ENCODE results near the gene TTLL9. TPM values are rescaled to one million over a fixed set of nuclear protein-coding genes. Genes with fewer than 3 reads are reported as not detected.

Gene TTLL9
- total and polyA plus RNA-seq, 8 donors: 0.15 to 0.43 (median 0.18) TPM; not detected in 5

- Histone ChIP-seq H3K27ac (peak overlapping the region in 1 of 5 donors; percentile 46), H3K4me1 (peaks cover 10 to 36% (median 17%) of the 10 kb centered on the region in 4 donors), H3K4me3 (no peak overlapping the region), H3K36me3 (no peaks in the 10 kb centered on the region), H3K9me3 (no peaks in the 10 kb centered on the region), H3K27me3 (peaks cover 0 to 10% (median 0%) of the 10 kb centered on the region in 3 donors)
- DNase-seq: peak; percentile 65 to 82
- 33 to 47% (median 36%) methylated on average over 11 to 14 of the region's 14 CpGs for WGBS, 5 donors
- intact Hi-C loops (cut with DNase I; ENCODE audit: low total_unique reads): no loop called here
- no peak for TF ChIP-seq EP300 (IDR thresholded peaks at IDR 0.05)
- peak in 2 of 3 donors; percentile 40 to 59 for TF ChIP-seq POLR2AphosphoS5 (IDR thresholded peaks at IDR 0.05)
- no peak for TF ChIP-seq POLR2A (IDR thresholded peaks at IDR 0.05)
- TF ChIP-seq, protein P1, sequence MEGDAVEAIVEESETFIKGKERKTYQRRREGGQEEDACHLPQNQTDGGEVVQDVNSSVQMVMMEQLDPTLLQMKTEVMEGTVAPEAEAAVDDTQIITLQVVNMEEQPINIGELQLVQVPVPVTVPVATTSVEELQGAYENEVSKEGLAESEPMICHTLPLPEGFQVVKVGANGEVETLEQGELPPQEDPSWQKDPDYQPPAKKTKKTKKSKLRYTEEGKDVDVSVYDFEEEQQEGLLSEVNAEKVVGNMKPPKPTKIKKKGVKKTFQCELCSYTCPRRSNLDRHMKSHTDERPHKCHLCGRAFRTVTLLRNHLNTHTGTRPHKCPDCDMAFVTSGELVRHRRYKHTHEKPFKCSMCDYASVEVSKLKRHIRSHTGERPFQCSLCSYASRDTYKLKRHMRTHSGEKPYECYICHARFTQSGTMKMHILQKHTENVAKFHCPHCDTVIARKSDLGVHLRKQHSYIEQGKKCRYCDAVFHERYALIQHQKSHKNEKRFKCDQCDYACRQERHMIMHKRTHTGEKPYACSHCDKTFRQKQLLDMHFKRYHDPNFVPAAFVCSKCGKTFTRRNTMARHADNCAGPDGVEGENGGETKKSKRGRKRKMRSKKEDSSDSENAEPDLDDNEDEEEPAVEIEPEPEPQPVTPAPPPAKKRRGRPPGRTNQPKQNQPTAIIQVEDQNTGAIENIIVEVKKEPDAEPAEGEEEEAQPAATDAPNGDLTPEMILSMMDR (IDR thresholded peaks at IDR 0.05): no peak
These were observed 34.2 kb upstream of the TTLL9 start for GRCh38 chr20:31835977-31836852.

DNA sequence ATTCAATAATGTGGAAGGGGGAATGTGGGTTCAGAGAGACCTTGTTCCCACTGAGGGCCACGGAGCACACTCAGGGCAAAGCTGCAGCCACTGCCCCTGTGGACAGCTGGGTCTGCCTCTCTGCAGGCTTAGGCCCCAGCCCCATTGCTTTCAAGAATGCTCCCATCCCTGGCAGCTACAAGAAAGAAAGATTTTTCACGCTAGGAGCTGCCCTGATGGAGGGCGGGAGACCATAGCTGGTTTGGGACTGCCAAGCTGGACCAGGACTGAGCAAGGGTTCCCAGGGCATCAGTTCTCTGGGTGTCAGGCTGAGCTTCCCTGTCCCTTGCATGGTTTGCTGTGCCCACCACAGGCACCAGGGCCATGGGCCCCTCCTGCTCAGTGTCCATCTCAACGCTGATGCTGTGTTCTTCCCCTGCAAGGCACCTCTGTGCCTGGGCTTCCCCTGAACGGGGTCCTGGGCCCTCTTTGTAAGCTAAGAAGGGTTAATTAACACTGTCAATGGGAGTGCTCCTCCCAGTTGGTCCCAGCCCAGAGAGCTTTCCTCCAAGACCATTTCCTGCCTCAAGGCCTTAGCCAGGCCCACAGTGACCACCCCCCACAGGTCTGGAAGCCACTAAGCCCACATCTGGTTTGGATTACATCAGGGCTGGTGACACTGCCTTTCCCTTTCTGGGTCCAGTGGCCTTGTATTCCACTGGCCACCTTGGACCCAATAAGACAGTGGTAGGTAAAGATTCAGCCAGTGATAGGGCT, 33.4 kb upstream of the TTLL9 start:
- WGBS, 5 donors: 68 to 80% (median 79%) methylated on average over 5 of the region's 5 CpGs
- intact Hi-C loops (cut with DNase I; ENCODE audit: low total_unique reads): no loop called here
- Histone ChIP-seq H3K36me3 (no peaks in the 10 kb centered on the region), H3K27ac (no peak overlapping the region), H3K4me3 (no peak overlapping the region), H3K9me3 (no peaks in the 10 kb centered on the region), H3K27me3 (peaks cover 0 to 7% (median 0%) of the 10 kb centered on the region in 3 donors), H3K4me1 (peaks cover 12 to 40% (median 21%) of the 10 kb centered on the region in 4 donors)
- TF ChIP-seq POLR2A (IDR thresholded peaks at IDR 0.05): no peak
- no peak for TF ChIP-seq POLR2AphosphoS5 (IDR thresholded peaks at IDR 0.05)
- TF ChIP-seq EP300 (IDR thresholded peaks at IDR 0.05): no peak
- TF ChIP-seq, protein P1 (IDR thresholded peaks at IDR 0.05): no peak
- peak in 1 of 2 donors; percentile 58 for DNase-seq

DNA sequence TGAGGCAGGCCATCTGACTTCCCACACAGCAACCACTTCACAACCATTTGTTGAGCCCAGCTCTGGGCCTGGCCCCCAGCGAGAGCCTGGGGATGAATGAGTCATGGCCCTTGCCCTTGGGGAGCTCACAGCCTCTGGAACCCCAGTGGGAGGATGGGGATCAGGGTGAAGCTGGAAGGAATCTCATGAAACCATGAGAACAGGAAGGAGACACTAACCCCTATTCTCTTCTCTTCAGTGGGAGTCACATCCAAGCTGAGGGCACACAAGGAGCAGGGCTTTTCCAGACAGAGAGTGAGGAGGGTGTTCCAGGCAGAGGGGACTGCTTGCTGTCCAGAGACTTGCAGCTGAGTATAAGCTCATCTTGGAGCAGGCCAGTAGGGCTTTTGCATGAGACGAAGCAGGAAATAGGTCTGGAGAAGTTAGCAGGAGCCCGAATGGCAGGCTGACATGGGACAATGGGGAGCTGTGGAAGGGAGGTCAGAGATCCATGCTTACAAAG, 32.5 kb upstream of the TTLL9 start:
- 54 to 62% (median 55%) methylated on average over 3 of the region's 3 CpGs for WGBS, 5 donors
- Histone ChIP-seq H3K4me1 (peaks cover 18 to 50% (median 30%) of the 10 kb centered on the region in 4 donors), H3K27me3 (peaks cover 0 to 7% (median 0%) of the 10 kb centered on the region in 3 donors), H3K9me3 (no peaks in the 10 kb centered on the region), H3K4me3 (no peak overlapping the region), H3K27ac (no peak overlapping the region), H3K36me3 (no peaks in the 10 kb centered on the region)
- DNase-seq: no peak
- intact Hi-C loops (cut with DNase I; ENCODE audit: low total_unique reads): no loop called here
- TF ChIP-seq POLR2AphosphoS5 (IDR thresholded peaks at IDR 0.05): no peak
- TF ChIP-seq, protein P1 (IDR thresholded peaks at IDR 0.05): no peak
- no peak for TF ChIP-seq EP300 (IDR thresholded peaks at IDR 0.05)
- no peak for TF ChIP-seq POLR2A (IDR thresholded peaks at IDR 0.05)

GRCh38 chr20:31838646-31839292, 31.7 kb upstream of the TTLL9 start:
- no peaks in the 10 kb centered on the region for H3K9me3 ChIP-seq
- peaks cover 19 to 58% (median 29%) of the 10 kb centered on the region in 4 donors for H3K4me1 ChIP-seq
- 70 to 76% (median 71%) methylated on average over 9 of the region's 9 CpGs for WGBS, 5 donors
- no peaks in the 10 kb centered on the region for H3K36me3 ChIP-seq
- TF ChIP-seq POLR2AphosphoS5 (IDR thresholded peaks at IDR 0.05): no peak
- TF ChIP-seq, protein P1 (IDR thresholded peaks at IDR 0.05): no peak
- no peak for TF ChIP-seq EP300 (IDR thresholded peaks at IDR 0.05)
- TF ChIP-seq POLR2A (IDR thresholded peaks at IDR 0.05): no peak
- peaks cover 0 to 3% (median 0%) of the 10 kb centered on the region in 3 donors for H3K27me3 ChIP-seq
- intact Hi-C loops (cut with DNase I; ENCODE audit: low total_unique reads): no loop called here
- DNase-seq: no peak
- H3K27ac ChIP-seq: no peak overlapping the region
- H3K4me3 ChIP-seq: no peak overlapping the region

All from stomach (tissue), 9 donors.